GM12874 (cell line): ENCODE data around the gene BTBD10.

ENCODE experiments used
- CTCF ChIP-seq: IDR thresholded peaks from 2 replicates; pipeline ENCODE4 v1.5.1; 2011; ENCODE audit warnings: low read depth, mild to moderate bottlenecking, control low read depth, low read length, moderate library complexity; ENCODE audit not compliant: insufficient read depth

The BTBD10 gene

GRCh38 chr11:13440100-13440855 is 22.7 kb downstream of the BTBD10 start:
- no peak for TF ChIP-seq CTCF

GRCh38 chr11:13438291-13438690 is 24.7 kb downstream of the BTBD10 start:
- no peak for TF ChIP-seq CTCF

GRCh38 chr11:13434247-13435205 is 28.5 kb downstream of the BTBD10 start:
- TF ChIP-seq CTCF: no peak

- TF ChIP-seq CTCF: no peak
These were observed 29.6 kb downstream of the BTBD10 start for GRCh38 chr11:13433437-13433836.

GRCh38 chr11:13429836-13430235 is 33.2 kb downstream of the BTBD10 start:
- TF ChIP-seq CTCF: no peak

DNA sequence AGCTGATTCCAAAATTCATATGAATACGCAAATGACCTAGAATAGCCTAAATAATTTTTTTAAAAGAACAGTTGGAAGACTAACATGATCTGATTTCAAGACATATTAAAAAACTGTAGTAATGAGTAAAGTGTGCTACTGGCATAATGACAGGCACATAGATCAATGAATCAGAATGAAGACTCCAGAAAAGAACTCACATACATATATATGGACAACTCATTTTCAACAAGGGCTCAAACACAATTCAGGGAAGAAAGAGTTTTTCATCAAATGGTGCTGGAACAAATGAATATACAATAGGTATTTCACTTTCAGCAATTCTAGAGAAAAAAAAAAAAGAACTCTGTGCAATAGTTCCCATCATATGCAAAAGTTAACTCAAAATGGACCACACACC is 33.7 kb downstream of the BTBD10 start:
- no peak for TF ChIP-seq CTCF

DNA sequence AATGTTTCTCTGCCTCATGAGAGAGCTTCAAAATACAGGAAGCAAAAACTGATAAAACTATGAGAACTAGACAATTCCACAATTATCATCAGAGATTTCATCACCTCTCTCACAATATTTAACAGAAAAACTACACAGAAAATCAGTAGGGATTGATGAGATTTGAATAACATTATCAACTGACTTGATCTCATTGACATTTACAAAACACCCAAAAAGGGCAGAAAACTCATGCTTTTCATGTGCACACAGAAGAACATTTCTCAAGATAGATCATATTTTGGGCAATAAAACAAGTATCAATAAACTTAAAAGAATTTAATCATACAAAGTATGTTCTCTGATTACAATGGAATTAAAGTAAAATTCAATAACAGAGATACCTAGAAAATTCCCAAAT is 35.6 kb downstream of the BTBD10 start:
- TF ChIP-seq CTCF: no peak
